Measurements from ENCODE around the gene TUBB4B. TPM values are rescaled to one million over a fixed set of nuclear protein-coding genes. Genes with fewer than 3 reads are reported as not detected.

Gene TUBB4B
- total RNA-seq, 1 experiment from 2014 or later, result 180 TPM

GRCh38 chr9:137275203-137275587 is 34.1 kb downstream of the TUBB4B start:
- H3K27me3 Mint-ChIP-seq (ENCODE audit: insufficient read depth, unreplicated experiment), result no peaks in the 10 kb centered on the region
- peaks cover 25% of the 10 kb centered on the region for H3K4me1 Mint-ChIP-seq (ENCODE audit: insufficient read depth, unreplicated experiment)
- ChIA-PET POLR2A (interaction anchor here (1.7 kb wide), 2 partner anchors 9 to 33 kb away, joined by 3 to 5 read pairs; no protein-coding TSS in a partner anchor), CTCF (interaction anchor here (0.6 to 1.2 kb wide), 3 partner anchors 12 to 93 kb away, joined by 3 to 4 read pairs (median 4); no protein-coding TSS in a partner anchor)
- no peak overlapping the region for H3K4me3 Mint-ChIP-seq (ENCODE audit: unreplicated experiment)
- H3K27ac Mint-ChIP-seq (ENCODE audit: low read depth, unreplicated experiment), result no peak overlapping the region
- BruUV-seq (replicated peaks), result no TSS peak
- no peak for TF ChIP-seq CTCF (IDR thresholded peaks at IDR 0.05; ENCODE audit: unreplicated experiment)
- no peaks in the 10 kb centered on the region for H3K9me3 Mint-ChIP-seq (ENCODE audit: unreplicated experiment)
- no peak for DNase-seq (ENCODE audit: unreplicated experiment)
- intact Hi-C loops (cut with micrococcal nuclease), result no loop called here
- H3K36me3 Mint-ChIP-seq (ENCODE audit: insufficient read depth, unreplicated experiment), result peaks cover 18% of the 10 kb centered on the region

- Mint-ChIP-seq H3K4me3 (ENCODE audit: unreplicated experiment) (no peak overlapping the region), H3K27ac (ENCODE audit: low read depth, unreplicated experiment) (no peak overlapping the region), H3K36me3 (ENCODE audit: insufficient read depth, unreplicated experiment) (peaks cover 14% of the 10 kb centered on the region), H3K9me3 (ENCODE audit: unreplicated experiment) (no peaks in the 10 kb centered on the region), H3K27me3 (ENCODE audit: insufficient read depth, unreplicated experiment) (no peaks in the 10 kb centered on the region), H3K4me1 (ENCODE audit: insufficient read depth, unreplicated experiment) (peaks cover 25% of the 10 kb centered on the region)
- BruUV-seq (replicated peaks), result no TSS peak
- TF ChIP-seq CTCF (IDR thresholded peaks at IDR 0.05; ENCODE audit: unreplicated experiment), result no peak
- intact Hi-C loops (cut with micrococcal nuclease), result no loop called here
- POLR2A ChIA-PET, result interaction anchor here (0.7 to 2.0 kb wide), 3 partner anchors 8 to 35 kb away, joined by 3 to 9 read pairs (median 5); partner anchors contain the start of gene TUBB4B
- no peak for DNase-seq (ENCODE audit: unreplicated experiment)
- CTCF ChIA-PET, result interaction anchor here (2.2 kb wide), 1 partner anchor 39 kb away, joined by 8 read pairs; no protein-coding TSS in a partner anchor
These were observed 34.7 kb downstream of the TUBB4B start for GRCh38 chr9:137275588-137276472.

- ChIA-PET CTCF (interaction anchor here (0.6 to 2.2 kb wide), 8 partner anchors 9 to 236 kb away, joined by 3 to 8 read pairs (median 4); partner anchors contain the start of gene NELFB), POLR2A (interaction anchor here (0.7 to 2.0 kb wide), 10 partner anchors 10 to 258 kb away, joined by 3 to 13 read pairs (median 4); partner anchors contain the start of genes NELFB, SSNA1 and TUBB4B)
- Mint-ChIP-seq H3K27ac (ENCODE audit: low read depth, unreplicated experiment) (peak overlapping the region; percentile 89), H3K4me1 (ENCODE audit: insufficient read depth, unreplicated experiment) (peaks cover 25% of the 10 kb centered on the region), H3K36me3 (ENCODE audit: insufficient read depth, unreplicated experiment) (peaks cover 7% of the 10 kb centered on the region), H3K9me3 (ENCODE audit: unreplicated experiment) (no peaks in the 10 kb centered on the region), H3K27me3 (ENCODE audit: insufficient read depth, unreplicated experiment) (no peaks in the 10 kb centered on the region), H3K4me3 (ENCODE audit: unreplicated experiment) (peak overlapping the region; percentile 72)
- DNase-seq (ENCODE audit: unreplicated experiment), result peak; percentile 81
- no peak for TF ChIP-seq CTCF (IDR thresholded peaks at IDR 0.05; ENCODE audit: unreplicated experiment)
- intact Hi-C loops (cut with micrococcal nuclease), result no loop called here
- BruUV-seq (replicated peaks), result no TSS peak
These were observed 35.6 kb downstream of the TUBB4B start for GRCh38 chr9:137276473-137277328.

Measured in MCF 10A (cell line).